GM19372 (cell line): ENCODE data around the gene ZSCAN25.
"Not testable (repeated sequence)": the region's sequence is repeated elsewhere in the genome, so short reads cannot be mapped to it uniquely, and the experiment has no call there.

Experiments
- ATAC-seq: cut with Tn5 transposase; IDR thresholded peaks from one replicate; pipeline ENCODE4 v1.9.1; 2021; ENCODE audit warnings: mild to moderate bottlenecking, low read depth, moderate library complexity; ENCODE audit not compliant: unreplicated experiment

Gene ZSCAN25

DNA sequence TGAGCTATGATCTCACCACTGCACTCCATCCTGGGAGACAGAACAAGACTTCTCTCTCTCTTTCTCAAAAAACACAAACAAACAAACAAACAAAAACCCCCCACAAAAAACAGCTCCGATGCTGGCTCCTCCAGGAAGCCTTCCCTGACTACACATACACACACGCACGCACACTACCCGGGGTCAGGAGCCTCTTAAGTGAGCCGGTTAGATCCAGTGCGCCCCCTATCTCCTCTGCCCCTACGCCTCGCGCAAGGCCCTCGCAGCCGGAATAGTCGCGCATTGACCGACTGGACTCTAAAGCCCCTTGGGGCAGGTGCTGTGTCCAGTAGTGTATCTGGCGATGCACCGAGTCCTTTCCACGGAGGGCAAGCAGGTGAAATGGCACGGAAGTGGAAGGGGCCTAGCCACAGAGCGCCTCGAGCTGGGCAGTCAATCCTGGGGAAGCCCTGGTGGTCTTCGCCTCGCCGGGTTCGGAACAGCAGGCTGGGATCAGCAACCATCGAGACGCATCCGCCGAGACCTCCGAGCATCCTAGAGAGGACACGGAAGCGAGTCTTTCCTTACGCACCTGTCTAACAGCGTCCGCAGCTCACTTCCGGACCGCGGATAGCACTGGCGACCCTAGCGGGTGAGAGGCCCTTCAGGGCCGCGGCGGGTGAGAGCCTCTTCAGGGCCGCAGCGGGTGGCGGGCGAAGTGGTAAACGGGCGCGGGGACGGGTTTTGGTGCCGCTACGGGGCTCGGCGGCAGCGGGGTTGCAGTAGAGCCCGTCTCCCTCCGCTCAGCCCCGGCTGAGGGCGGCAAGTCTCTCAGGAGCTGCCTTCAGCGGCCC is at the start of gene ZSCAN25:
Gene ZSCAN25 (plus strand): TSS at position 588 of the 833 bp plus-strand sequence. CDS start 2,661 bp downstream, outside the sequence.
- ATAC-seq: peak; percentile 90

DNA sequence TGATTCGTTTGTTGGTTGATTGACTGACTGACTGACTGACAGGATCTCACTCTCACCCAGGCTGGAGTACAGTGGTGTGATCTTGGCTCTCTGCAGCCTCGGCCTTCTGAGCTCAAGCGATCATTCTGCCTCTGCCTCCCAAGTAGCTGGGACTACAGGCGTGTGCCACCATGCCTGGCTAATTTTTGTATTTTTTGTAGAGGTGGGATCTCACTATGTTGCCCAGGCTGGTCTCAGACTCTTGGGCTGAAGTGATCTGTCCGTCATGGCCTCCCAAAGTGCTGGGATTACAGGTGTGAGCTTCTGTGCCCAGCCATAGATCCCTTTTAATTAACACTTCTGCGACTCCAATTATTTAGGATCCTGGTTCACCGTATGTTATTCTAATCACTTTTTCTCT is 48.0 kb upstream of the ZSCAN25 start:
- not testable (repeated sequence) for ATAC-seq

DNA sequence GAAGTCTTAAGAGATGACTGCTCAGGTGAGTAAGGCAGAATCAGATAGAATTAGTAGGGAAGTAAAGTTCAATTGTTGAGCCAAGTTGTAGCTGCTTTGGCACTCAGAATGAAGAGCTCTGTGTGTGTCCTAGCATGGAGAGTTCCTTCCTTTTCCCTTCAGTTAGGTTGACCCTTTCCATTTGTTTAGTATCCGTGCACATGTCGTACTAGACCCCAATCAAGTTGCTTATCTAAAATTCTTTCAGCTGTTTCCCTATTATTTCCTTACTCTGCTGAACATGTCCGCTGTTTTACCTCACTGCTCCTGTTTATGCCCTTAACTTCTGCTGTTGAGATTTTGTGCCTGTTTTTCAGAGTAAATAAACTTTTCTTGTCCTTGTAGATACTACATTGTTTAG is 45.0 kb upstream of the ZSCAN25 start:
- ATAC-seq: no peak

DNA sequence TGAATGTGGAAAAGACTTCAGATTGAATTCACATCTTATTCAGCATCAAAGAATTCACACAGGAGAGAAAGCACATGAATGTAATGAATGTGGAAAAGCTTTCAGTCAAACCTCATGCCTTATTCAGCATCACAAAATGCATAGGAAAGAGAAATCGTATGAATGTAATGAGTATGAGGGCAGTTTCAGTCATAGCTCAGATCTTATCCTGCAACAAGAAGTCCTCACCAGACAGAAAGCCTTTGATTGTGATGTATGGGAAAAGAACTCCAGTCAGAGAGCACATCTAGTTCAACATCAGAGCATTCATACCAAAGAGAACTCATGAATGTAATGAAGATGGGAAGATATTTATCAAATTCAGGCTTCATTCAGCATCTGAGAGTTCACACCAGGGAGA is 43.5 kb upstream of the ZSCAN25 start:
- no peak for ATAC-seq

DNA sequence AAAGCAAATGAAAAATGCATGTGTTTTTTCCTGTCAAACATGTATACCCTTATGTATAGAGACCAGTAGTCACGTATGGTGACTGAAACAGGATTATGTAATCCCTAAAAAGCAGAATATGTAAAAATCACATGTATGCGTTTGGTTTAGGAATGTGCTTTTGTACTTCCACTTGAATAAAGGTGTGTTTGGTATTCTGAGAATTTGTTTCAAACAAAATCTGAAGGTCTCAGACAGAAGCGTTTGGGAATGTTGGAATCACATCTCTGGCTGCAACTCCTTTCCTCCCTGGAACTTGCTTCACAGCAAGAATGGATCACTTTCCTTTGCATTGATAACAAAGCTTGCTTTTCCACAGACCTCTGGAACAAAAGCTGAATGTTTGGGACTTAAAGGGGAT is 40.5 kb upstream of the ZSCAN25 start:
- no peak for ATAC-seq

DNA sequence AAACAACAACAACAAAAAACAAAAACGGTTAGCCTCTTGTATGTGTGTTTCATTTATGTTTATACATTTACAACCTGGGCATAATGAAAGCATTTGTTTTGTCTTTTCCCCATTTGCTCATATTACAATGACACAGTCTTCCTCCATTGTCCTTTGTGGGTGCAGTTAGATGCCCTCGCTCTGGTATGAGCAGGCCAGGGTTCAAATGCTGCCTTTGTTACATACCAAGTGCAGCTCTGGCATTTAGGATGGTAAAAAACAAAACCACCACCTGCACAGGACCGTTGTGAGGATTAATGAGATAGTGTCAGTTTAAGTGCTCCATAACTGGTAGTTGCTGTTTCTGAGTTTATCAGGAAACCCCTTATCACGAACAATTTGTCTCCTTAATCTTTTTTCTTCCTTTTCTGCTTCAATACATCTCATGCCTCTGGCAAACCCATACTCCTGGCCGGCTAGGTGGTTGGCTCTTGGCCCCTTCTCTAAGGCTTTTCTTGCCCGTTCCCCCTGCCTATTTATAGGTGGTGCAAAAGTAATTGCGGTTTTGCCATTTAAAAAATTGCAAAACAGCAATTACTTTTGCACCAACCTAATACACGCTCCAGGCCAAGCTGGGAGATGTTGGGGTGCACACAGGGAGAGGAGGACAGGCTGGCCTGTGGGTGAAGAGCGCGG is 37.3 kb upstream of the ZSCAN25 start:
- no peak for ATAC-seq

DNA sequence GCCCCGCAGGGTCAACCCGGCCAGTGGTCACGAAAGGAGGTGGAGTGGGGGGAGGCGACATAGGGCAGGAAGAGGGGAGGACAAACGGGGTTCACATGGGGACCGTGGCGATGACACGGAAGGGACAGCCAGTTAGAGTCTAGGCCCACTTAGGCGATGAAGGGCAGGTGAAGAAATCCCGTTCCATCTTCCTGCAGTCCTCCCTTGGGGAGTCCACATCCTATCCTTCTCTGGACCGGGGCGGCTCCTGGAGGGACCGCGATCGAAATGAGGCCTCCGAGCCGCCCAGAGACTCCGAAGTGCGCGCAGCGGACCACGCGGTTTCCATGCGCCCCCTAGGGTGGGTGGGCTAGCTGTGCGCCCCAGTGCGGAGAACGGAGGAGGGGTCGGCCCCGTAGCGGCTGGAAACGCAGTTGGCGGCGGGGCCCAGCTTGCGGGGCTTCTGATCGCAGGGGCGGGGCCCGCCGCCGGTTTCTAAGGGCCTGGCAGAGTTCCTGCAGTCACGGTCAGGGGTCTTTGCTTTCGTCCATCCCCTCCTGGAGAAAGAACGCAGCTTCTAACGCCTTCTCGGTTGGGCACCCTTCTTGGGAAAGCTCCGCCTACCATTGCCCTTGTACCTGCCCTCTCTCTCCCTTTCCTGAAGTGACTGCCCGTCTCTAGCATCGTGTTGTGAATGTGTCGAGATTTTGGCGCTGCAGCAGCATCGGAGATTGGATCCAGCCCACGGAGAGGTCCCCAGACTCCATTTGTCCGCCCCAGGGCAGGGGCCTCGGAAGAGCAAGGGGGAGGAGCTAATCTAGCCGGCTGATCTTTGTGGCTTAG is 36.6 kb upstream of the ZSCAN25 start:
- ATAC-seq: no peak

- ATAC-seq: not testable (repeated sequence)
Observed at GRCh38 chr7:99580778-99581332, 35.9 kb upstream of the ZSCAN25 start.

GRCh38 chr7:99588868-99589267 is 27.9 kb upstream of the ZSCAN25 start:
- ATAC-seq: no peak

- ATAC-seq: no peak
Observed at GRCh38 chr7:99594948-99595745, 21.6 kb upstream of the ZSCAN25 start.

GRCh38 chr7:99596408-99596955 is 20.3 kb upstream of the ZSCAN25 start:
- ATAC-seq: no peak

DNA sequence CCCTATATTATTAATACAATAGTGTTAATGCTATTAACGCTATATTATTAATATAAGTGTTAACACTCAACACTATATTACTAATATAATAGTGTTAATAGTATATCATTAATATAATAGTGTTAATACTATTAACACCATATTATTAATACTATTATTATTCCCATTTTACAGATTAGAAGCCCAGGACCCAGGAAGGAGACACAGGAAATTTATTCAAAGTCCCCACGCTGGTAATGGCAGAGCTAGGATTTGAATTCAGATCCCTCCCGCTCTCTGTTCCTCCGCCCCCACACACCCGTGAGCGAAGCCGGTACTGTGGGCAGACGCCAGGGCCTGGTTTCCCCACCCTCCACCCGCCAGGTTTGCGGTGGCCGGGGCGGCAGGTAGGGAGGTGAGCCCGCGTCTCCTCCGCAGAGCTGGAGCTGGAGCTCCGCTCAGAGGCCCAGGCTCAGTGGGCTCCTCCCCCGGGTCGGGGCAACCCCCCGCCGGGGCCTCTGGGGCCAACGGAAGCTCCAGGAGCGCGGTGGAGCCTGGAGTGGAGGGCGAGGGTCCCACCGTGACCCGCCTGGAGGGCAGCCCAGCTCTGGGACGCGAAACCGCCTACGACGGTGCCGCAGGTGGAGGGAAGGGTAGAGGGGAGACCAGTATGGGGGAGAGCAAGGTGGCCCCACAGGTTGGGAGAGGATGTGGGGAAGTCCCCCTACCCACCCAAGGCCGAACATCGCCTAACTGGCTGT is 18.8 kb upstream of the ZSCAN25 start, which contains the start of gene TMEM225B:
Gene TMEM225B (plus strand): TSS at position 506 of the 740 bp plus-strand sequence. CDS start 6,122 bp downstream, outside the sequence.
- no peak for ATAC-seq

- no peak for ATAC-seq
Observed at GRCh38 chr7:99599836-99600235, 16.9 kb upstream of the ZSCAN25 start.

GRCh38 chr7:99601656-99602310 is 15.0 kb upstream of the ZSCAN25 start:
- no peak for ATAC-seq

DNA sequence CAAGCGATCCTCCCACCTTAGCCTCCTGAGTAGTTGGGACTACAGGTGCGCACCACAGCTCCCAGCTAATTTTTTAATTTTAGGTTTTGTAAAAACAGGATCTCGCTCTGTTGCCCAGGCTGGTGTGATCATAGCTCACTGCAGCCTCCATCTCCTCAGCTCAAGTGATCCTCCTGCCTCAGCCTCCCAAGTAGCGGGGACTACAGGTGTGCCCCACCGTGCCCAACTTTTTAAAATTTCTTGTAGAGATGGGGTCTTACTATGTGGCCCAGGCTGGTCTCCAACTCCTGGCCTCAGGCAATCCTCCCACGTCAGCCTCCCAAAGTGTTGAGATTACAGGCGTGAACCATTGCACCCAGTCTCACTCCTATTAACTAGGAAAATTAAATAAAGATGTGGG is 11.2 kb upstream of the ZSCAN25 start:
- no peak for ATAC-seq

DNA sequence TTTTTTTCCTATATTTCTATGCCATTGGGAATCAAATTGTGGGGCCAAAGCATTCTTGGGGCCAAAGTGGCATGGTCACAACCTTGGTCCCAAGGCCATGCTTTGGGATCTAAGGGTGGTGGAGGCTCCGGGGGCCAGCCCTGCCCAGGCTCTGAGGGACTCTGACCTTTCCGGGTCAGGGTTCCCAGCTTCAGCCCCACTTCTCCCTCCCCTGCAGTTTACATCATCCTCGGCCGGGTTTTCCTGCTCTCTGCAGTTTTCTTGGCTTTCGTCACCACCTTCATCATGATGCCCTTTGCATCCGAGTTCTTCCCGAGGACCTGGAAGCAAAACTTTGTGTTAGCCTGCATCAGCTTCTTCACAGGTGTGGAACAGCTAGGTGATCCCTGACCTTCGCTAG is 10.2 kb upstream of the ZSCAN25 start:
- no peak for ATAC-seq

DNA sequence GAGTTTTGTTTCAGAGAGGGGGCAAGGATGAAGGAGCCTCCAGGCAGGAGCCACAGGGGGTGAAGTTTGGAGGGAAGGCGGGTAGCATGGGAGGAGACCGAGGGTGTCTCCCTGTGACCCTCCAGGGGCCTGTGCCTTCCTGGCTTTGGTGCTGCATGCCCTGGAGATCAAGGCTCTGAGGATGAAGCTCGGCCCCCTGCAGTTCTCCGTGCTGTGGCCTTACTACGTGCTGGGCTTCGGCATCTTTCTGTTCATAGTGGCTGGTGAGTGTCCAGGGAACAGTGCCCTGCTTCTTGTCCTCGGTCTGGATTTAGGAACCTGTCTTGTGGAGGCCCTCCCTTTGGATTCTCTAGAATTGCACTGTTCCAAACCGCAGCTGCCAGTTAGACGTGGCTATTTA is 9.2 kb upstream of the ZSCAN25 start:
- ATAC-seq: no peak

GRCh38 chr7:99614495-99614894 is 2.3 kb upstream of the ZSCAN25 start:
- no peak for ATAC-seq
